ENCODE results near the gene GBF1. TPM values are rescaled to one million over a fixed set of nuclear protein-coding genes. Genes with fewer than 3 reads are reported as not detected.
A peak's percentile ranks its signal among the peaks of the same experiment; 100 is the strongest.
"Not testable (repeated sequence)": the region's sequence is repeated elsewhere in the genome, so short reads cannot be mapped to it uniquely, and the experiment has no call there.

The GBF1 gene
- total RNA-seq, 2 donors from 2014 or later: 42.8 to 44.6 TPM

DNA sequence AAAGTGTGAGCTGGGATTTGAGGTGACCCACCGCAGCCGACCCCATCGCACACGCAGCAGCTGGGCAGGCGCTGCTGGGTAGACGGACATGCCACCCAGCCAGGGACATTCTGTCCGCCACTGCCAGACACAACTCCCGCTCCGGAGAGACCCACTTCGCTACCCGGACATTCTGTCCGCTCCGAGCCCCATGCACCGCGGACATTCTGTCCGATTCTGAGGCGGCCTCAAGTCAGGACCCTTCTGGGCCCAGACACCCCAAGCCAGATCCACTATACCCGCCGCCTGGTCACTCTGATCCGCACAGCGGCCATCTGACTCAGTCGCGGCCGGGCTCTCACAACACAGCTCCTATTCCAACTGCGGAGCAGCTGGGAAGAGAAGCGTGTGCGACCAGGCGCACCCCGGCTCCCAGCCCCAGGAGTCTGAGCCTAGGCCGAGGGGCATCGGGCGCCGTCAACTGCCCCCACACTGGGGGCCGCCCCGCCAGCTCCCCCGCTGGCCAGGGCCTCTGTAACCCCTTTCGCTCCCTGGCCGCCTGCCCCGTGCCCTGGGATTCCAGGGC lies 4.8 kb upstream of the GBF1 start:
- Mint-ChIP-seq H3K36me3 (ENCODE audit: low read depth) (peaks cover 4% of the 10 kb centered on the region), H3K4me3 (peak overlapping the region; percentile 66), H3K27ac (no peak overlapping the region), H3K4me1 (peaks cover 26% of the 10 kb centered on the region), H3K27me3 (peaks cover 31% of the 10 kb centered on the region)
- ATAC-seq (no peak), DNase-seq (no peak)
- H3K9me3 ChIP-seq (ENCODE audit: control insufficient read depth, low read length, poor library complexity, severe bottlenecking): no peaks in the 10 kb centered on the region

DNA sequence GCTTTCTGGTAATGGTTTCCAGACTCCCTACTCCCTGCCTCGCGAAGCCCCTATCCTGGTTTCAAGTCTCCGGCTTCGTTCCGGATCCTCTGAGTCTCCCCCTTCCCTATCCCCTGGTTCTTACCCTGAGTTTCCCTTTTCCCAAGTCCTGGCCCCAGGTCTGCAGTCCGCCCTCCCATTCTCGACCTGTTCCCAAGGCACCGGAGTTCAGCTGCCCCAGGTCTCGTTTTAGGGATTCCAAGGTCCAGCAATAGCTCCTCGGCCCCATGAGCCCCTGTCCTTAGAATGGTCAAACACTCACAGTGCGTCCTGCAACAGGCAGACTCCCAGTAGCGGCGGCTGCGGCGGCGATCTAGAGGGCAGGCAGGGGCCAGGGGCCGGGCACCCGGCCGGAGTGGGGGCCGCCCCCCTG lies 4.3 kb upstream of the GBF1 start:
- H3K4me3 Mint-ChIP-seq: peak overlapping the region; percentile 66
- H3K4me1 Mint-ChIP-seq: peaks cover 28% of the 10 kb centered on the region
- ATAC-seq (no peak), DNase-seq (no peak)
- peaks cover 26% of the 10 kb centered on the region for H3K27me3 Mint-ChIP-seq
- H3K27ac Mint-ChIP-seq: no peak overlapping the region
- H3K36me3 Mint-ChIP-seq (ENCODE audit: low read depth): peaks cover 4% of the 10 kb centered on the region
- no peaks in the 10 kb centered on the region for H3K9me3 ChIP-seq (ENCODE audit: control insufficient read depth, low read length, poor library complexity, severe bottlenecking)

DNA sequence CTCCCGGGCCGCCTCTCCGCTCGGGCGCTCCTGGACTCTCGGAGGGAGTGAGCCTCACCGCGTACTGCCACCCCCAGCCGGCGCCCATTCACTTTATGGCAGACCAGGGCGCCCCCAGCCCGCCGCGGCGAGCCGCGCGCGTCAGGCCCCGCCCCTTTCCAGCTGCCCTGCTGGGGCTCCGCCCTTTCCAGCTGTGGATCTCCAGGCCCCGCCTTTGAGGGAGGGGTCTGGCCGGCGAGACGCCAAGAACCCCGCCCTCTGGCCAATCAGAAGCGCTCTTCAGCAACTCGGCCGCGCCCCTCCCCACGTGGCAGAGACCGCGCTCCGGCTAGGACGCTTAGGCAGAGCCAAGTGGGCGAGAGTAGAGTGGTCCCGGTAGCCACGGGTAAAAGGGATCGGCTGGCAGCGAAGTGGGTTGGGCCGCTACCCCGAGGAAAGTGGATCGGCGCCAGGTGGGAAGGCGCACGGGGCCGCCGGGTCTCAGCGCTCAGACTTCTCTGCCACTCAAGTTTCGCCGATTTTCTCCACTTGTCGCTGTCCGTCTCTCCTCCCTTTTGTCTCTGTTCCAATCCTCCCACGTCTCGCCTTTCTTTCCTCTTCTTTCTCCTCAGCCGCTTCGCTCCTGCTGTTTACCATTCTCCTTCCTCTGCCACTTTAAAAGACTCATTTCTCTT lies 3.8 kb upstream of the GBF1 start, which contains the start of gene PITX3:
Gene PITX3 (minus strand): TSS at position 69 of the 674 bp plus-strand sequence. CDS start 9,432 bp downstream, outside the sequence.
- ATAC-seq (peak; percentile 63), DNase-seq (peak; percentile 82 to 93 (median 91))
- no peaks in the 10 kb centered on the region for H3K9me3 ChIP-seq (ENCODE audit: control insufficient read depth, low read length, poor library complexity, severe bottlenecking)
- H3K27me3 Mint-ChIP-seq: peaks cover 21% of the 10 kb centered on the region
- H3K36me3 Mint-ChIP-seq (ENCODE audit: low read depth): peaks cover 4% of the 10 kb centered on the region
- H3K4me1 Mint-ChIP-seq: peaks cover 34% of the 10 kb centered on the region
- peak within 1 kb of the TSS; percentile 79 for H3K27ac Mint-ChIP-seq
- peak within 1 kb of the TSS; percentile 96 for H3K4me3 Mint-ChIP-seq

DNA sequence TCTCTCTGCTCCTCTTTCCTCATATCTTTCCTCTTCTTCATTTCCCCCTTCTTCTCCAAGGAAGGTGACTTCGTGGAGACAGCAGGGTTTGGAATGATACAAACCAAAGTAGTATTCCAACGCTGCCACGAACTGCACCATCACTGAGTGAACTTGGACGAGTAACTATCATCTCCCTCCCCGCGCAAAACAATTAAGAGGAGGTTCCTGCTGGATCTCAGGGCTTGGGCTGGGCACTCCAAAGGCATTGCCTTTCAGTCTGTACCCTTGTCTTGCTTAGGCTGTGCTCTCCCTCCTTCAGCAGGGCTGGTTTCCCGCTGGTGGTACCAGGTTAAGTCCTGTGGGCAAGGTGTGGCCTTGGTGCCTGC lies 3.2 kb upstream of the GBF1 start:
- DNase-seq (no peak), ATAC-seq (no peak)
- H3K27me3 Mint-ChIP-seq: peaks cover 15% of the 10 kb centered on the region
- peak overlapping the region; percentile 96 for H3K4me3 Mint-ChIP-seq
- H3K27ac Mint-ChIP-seq: peak overlapping the region; percentile 79
- H3K36me3 Mint-ChIP-seq (ENCODE audit: low read depth): peaks cover 4% of the 10 kb centered on the region
- no peaks in the 10 kb centered on the region for H3K9me3 ChIP-seq (ENCODE audit: control insufficient read depth, low read length, poor library complexity, severe bottlenecking)
- peaks cover 39% of the 10 kb centered on the region for H3K4me1 Mint-ChIP-seq

DNA sequence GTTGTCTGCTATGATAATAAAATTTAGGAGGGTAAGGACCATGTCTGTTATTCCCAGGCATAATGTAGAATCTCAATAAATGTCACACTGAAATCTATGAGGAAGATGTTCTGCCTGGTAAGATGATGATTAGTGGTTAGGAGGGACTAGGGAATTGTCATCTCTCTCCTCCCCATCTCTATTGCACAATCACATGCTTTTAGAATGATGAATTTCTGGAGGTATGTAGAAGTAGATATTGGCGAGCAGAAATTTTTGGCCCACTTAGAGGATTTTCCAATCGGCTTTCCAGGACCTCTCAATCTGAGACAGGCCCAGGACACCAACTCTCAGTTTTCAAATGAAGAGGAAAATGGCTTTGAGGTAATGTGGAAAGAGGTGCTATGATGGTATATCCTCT lies 2.0 kb upstream of the GBF1 start:
- peak overlapping the region; percentile 28 for H3K4me3 Mint-ChIP-seq
- ATAC-seq (no peak), DNase-seq (no peak)
- peaks cover 50% of the 10 kb centered on the region for H3K4me1 Mint-ChIP-seq
- H3K36me3 Mint-ChIP-seq (ENCODE audit: low read depth): peaks cover 4% of the 10 kb centered on the region
- peaks cover 14% of the 10 kb centered on the region for H3K27me3 Mint-ChIP-seq
- H3K9me3 ChIP-seq (ENCODE audit: control insufficient read depth, low read length, poor library complexity, severe bottlenecking): no peaks in the 10 kb centered on the region
- H3K27ac Mint-ChIP-seq: no peak overlapping the region

DNA sequence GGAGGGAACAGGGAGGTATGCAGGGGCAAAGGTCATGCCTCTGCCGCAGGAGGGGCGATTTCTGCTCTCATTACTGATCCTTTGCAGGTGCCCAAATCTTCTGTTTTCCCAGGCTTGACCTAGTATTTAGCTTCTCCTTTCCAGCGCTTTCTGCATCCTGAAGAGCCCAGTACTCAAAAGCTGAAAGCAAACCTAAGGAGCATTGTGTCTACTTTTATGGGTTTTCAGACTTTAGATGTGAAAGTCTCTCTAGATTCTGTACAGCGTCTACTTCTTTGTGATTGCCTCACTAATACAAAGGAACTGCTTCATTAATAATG lies 560 bp downstream of the GBF1 start:
- DNase-seq: no peak
- no peak for ATAC-seq
- H3K36me3 Mint-ChIP-seq (ENCODE audit: low read depth): peaks cover 4% of the 10 kb centered on the region
- H3K9me3 ChIP-seq (ENCODE audit: control insufficient read depth, low read length, poor library complexity, severe bottlenecking): no peaks in the 10 kb centered on the region
- H3K4me3 Mint-ChIP-seq: peak overlapping the region; percentile 96
- peak overlapping the region; percentile 98 for H3K27ac Mint-ChIP-seq
- H3K27me3 Mint-ChIP-seq: peaks cover 8% of the 10 kb centered on the region
- H3K4me1 Mint-ChIP-seq: peaks cover 46% of the 10 kb centered on the region

DNA sequence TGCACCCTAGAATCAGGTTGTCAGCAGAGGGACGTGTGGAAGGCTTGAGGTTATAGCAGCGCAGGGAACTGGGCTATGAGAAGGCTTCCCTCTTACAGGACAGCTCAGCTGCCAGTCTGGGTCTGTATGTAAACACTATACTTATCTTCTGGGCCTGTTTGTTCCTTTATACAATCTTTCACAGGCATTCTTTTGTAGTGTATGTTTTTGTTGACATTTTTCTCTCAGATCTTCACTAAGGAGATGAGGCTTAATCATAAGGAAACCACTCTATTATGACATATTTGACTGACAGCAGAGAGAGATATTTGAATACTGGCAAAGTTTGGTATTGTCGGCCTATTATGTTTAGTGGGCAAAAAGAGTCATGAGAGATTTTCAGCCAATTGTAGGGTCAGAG lies 929 bp downstream of the GBF1 start:
- peaks cover 44% of the 10 kb centered on the region for H3K4me1 Mint-ChIP-seq
- ATAC-seq: no peak
- peaks cover 4% of the 10 kb centered on the region for H3K36me3 Mint-ChIP-seq (ENCODE audit: low read depth)
- DNase-seq: no peak
- peak overlapping the region; percentile 96 for H3K4me3 Mint-ChIP-seq
- H3K9me3 ChIP-seq (ENCODE audit: control insufficient read depth, low read length, poor library complexity, severe bottlenecking): no peaks in the 10 kb centered on the region
- peaks cover 8% of the 10 kb centered on the region for H3K27me3 Mint-ChIP-seq
- H3K27ac Mint-ChIP-seq: peak overlapping the region; percentile 98

DNA sequence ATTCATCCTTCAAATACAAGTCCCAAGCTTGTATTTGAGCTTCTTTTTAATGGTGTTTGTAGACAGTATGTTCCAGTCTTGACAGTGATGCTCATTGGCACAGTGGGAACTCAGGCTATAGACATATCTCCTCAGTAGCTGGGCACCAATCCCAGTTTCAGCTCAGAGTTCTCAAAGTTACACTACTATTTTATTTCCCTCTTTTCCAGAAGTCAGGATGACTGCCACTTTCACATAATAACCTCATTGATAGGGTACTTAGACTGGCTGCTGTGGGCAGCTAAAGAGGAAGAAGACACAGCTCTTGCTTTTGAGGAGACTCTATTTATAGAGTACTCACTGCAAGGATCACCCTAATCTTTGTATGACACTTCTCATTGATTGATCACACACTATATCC lies 2.4 kb downstream of the GBF1 start:
- Mint-ChIP-seq H3K36me3 (ENCODE audit: low read depth) (no peaks in the 10 kb centered on the region), H3K4me3 (peak overlapping the region; percentile 96), H3K27ac (peak overlapping the region; percentile 60), H3K4me1 (peaks cover 40% of the 10 kb centered on the region), H3K27me3 (no peaks in the 10 kb centered on the region)
- H3K9me3 ChIP-seq (ENCODE audit: control insufficient read depth, low read length, poor library complexity, severe bottlenecking): no peaks in the 10 kb centered on the region
- DNase-seq (no peak), ATAC-seq (no peak)

DNA sequence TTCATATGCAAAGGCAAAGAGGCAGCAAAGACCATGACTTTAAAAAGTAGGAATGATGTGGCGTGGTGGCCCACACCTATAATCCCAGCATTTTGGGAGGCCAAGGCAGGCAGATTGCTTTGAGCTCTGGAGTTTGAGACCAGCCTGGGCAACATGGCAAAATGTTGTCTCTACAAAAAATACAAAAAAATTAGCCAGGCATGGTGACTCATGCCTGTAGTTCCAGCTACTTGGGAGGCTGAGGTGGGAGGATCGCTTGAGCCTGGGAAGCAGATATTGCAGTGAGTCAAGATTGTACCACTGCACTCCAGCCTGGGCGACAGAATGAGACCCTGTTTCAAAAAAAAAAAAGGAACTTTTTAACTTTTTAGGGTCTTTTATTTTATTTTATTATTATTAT lies 7.2 kb downstream of the GBF1 start:
- H3K36me3 Mint-ChIP-seq (ENCODE audit: low read depth); H3K4me3 Mint-ChIP-seq; ATAC-seq; H3K9me3 ChIP-seq (ENCODE audit: control insufficient read depth, low read length, poor library complexity, severe bottlenecking); H3K27me3 Mint-ChIP-seq; DNase-seq; H3K27ac Mint-ChIP-seq: not testable (repeated sequence)
- H3K4me1 Mint-ChIP-seq: peaks cover 20% of the 10 kb centered on the region

DNA sequence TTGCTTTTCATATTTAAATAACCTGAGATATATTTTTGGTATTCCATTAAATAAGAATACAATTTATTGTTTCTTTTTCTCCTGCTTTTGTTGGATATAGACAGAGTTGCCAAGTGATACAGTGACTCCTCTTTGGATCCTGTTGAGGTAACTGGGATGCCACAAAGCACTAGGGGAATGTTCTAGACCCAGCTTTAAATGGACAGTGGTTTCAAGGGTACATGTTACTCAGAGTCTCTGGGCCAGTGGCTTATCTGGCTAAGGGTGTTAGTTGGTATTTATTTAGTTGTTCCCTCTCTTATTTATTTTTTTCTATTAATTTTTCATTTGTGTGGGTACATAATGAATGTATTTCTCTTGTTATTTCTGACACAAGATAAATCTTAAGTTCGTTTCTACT lies 9.1 kb downstream of the GBF1 start:
- no peaks in the 10 kb centered on the region for H3K27me3 Mint-ChIP-seq
- H3K4me1 Mint-ChIP-seq: peaks cover 13% of the 10 kb centered on the region
- DNase-seq (no peak), ATAC-seq (no peak)
- no peaks in the 10 kb centered on the region for H3K36me3 Mint-ChIP-seq (ENCODE audit: low read depth)
- H3K4me3 Mint-ChIP-seq: no peak overlapping the region
- no peaks in the 10 kb centered on the region for H3K9me3 ChIP-seq (ENCODE audit: control insufficient read depth, low read length, poor library complexity, severe bottlenecking)
- no peak overlapping the region for H3K27ac Mint-ChIP-seq

DNA sequence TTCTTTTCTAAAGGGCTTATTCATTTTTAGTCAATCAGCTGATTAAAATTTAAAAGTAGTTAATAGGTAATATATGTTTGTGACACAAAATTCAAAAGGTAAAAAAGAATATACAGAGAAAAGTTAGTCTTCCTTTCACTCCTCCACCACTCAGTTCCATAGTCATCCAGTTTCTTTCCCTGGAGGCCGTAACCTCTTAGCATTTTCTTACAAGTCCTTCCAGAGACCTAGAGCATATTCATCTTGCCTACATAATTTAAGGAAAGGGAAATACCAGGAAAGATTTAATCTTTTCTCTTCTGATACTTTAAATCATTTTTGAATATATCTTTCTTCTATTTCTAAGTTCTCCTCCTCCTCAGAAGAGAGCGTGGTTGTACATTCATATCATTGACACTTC lies 10.1 kb downstream of the GBF1 start:
- Mint-ChIP-seq H3K4me1 (peaks cover 13% of the 10 kb centered on the region), H3K27ac (no peak overlapping the region), H3K27me3 (no peaks in the 10 kb centered on the region), H3K4me3 (no peak overlapping the region), H3K36me3 (ENCODE audit: low read depth) (no peaks in the 10 kb centered on the region)
- no peak for DNase-seq
- no peaks in the 10 kb centered on the region for H3K9me3 ChIP-seq (ENCODE audit: control insufficient read depth, low read length, poor library complexity, severe bottlenecking)
- no peak for ATAC-seq

DNA sequence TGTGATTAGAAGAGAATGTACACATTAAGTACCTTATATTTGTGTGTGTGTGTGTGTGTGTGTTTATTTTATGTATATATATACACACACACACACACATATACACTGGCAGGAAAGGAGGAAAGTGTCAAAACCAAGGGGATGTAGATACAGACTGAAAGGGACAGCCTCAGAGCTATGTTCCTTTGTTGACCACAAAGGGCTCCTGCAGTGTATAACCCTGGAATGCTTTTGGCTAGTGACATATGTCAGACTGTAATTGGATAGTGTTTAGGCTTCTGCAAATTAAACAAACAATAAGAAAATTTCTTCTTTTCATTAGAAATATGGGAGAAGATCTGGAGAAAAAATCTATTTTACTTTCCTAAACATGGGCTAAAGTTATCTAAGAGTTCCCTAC lies 15.9 kb downstream of the GBF1 start:
- no peak overlapping the region for H3K27ac Mint-ChIP-seq
- DNase-seq (no peak), ATAC-seq (no peak)

DNA sequence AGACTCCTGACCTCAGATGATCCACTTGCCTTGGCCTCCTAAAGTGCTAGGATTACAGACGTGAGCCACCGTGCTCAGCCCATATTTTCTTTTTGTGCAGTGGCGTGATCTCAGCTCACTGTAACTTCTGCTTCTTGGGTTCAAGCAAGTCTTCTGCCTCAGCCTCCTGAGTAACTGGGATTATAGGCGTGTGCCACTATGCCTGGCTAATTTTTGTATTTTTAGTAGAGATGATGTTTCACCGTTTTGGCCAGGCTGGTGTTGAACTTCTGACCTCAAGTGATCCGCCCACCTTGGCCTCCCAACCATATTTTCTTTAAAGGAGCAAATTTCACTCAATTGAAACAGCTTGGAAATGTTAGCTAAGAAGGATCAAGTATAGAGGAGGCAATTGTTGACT lies 16.5 kb downstream of the GBF1 start:
- Mint-ChIP-seq H3K4me1 (peaks cover 16% of the 10 kb centered on the region), H3K4me3 (no peak overlapping the region), H3K27ac (no peak overlapping the region), H3K27me3 (no peaks in the 10 kb centered on the region), H3K36me3 (ENCODE audit: low read depth) (no peaks in the 10 kb centered on the region)
- no peaks in the 10 kb centered on the region for H3K9me3 ChIP-seq (ENCODE audit: control insufficient read depth, low read length, poor library complexity, severe bottlenecking)
- DNase-seq (no peak), ATAC-seq (no peak)

More for the DNA sequence above, 15.9 kb downstream of the GBF1 start:
- H3K4me3 Mint-ChIP-seq: no peak overlapping the region
- H3K4me1 Mint-ChIP-seq: peaks cover 16% of the 10 kb centered on the region
- H3K9me3 ChIP-seq (ENCODE audit: control insufficient read depth, low read length, poor library complexity, severe bottlenecking): no peaks in the 10 kb centered on the region
- no peaks in the 10 kb centered on the region for H3K36me3 Mint-ChIP-seq (ENCODE audit: low read depth)
- H3K27me3 Mint-ChIP-seq: no peaks in the 10 kb centered on the region

DNA sequence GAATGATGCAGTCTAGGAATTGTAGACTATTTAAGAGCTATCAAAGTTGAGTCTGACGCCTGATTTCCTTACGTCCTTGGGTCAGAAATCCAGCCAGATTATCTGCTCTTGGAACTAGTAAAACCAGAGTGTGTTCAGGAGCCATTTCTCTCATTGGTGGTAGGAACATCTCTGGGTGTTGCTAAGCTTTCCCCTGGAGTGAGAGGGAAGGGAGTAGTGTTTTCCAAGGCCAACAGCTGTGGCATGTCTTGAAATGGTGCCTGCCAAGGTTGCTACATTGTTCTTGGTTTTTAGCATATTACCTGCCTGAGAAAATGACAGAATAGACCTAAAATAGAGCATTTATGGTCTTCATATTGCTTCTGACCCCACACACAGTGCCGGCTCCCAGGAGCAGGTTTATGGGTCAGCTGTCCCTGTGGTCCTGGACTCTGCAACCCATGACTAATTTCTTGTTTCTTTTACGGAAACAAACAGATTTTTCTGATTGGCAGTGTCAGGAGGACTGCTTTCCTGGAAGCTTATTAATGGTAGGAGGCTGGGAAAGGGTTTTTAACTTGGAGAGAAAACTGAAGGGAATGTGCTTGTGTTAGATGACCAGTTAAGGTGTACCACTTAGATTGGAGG lies 17.5 kb downstream of the GBF1 start:
- no peak for ATAC-seq
- H3K27me3 Mint-ChIP-seq: no peaks in the 10 kb centered on the region

More for the DNA sequence above, 17.5 kb downstream of the GBF1 start:
- no peak for DNase-seq
- Mint-ChIP-seq H3K27ac (no peak overlapping the region), H3K4me3 (no peak overlapping the region), H3K36me3 (ENCODE audit: low read depth) (peaks cover 2% of the 10 kb centered on the region), H3K4me1 (peaks cover 19% of the 10 kb centered on the region)
- no peaks in the 10 kb centered on the region for H3K9me3 ChIP-seq (ENCODE audit: control insufficient read depth, low read length, poor library complexity, severe bottlenecking)

Measured in T-helper 17 cell (primary cell).